Naive thymus-derived CD4-positive, alpha-beta T cell (primary cell): ENCODE measurements around the gene FIGNL2. TPM values are rescaled to one million over a fixed set of nuclear protein-coding genes. Genes with fewer than 3 reads are reported as not detected.
A peak's percentile ranks its signal among the peaks of the same experiment; 100 is the strongest.

ENCODE experiments used
- ATAC-seq: fragments of 150-1000 bp; cut with Tn5 transposase; 2 replicates; pipeline ENCODE4 v1.10.0; 2021; ENCODE audit warnings: mild to moderate bottlenecking, moderate library complexity
- CTCF ChIA-PET: fragments of 350-600 bp; sonication (Branson Sonifier 250); formaldehyde crosslinking; loops from one replicate; lab custom pipeline; 2021; ENCODE audit warnings: antibody characterized with exemption; lab: Charles Lee
- POLR2A ChIA-PET: fragments of 350-600 bp; sonication (Branson Sonifier 250); formaldehyde crosslinking; loops from one replicate; lab custom pipeline; 2021; ENCODE audit warnings: antibody characterized with exemption, inconsistent platforms; lab: Charles Lee
- DNase-seq, 9 donors: peaks; one replicate each; pipeline versions ENCODE4 v3.0.0 to v3.0.0-alpha.2; 2020 to 2022; ENCODE audit warnings: mixed read lengths in 1 of 9
- H3K27ac ChIP-seq: one replicate; pipeline ENCODE4 v1.7.0; 2013; ENCODE audit warnings: mild to moderate bottlenecking, low read depth, low read length, moderate library complexity
- H3K27me3 ChIP-seq, 2 donors: one replicate each; pipeline ENCODE4 v1.7.0; 2013; ENCODE audit warnings: low read length in 2 of 2, mild to moderate bottlenecking in 2 of 2, moderate library complexity in 2 of 2; ENCODE audit not compliant: control insufficient read depth in 2 of 2, insufficient read depth in 2 of 2
- H3K36me3 ChIP-seq, 3 experiments: 1 replicate in 2 of 3; 2 replicates in 1 of 3; pipeline ENCODE4 v1.7.0; 2013; ENCODE audit warnings: low read length in 3 of 3, mild to moderate bottlenecking in 3 of 3, moderate library complexity in 1 of 3; ENCODE audit not compliant: insufficient read depth in 3 of 3, control insufficient read depth in 2 of 3
- H3K4me1 ChIP-seq, 2 donors: one replicate each; pipeline ENCODE4 v1.7.0; 2013; ENCODE audit warnings: low read length in 2 of 2, mild to moderate bottlenecking in 2 of 2, moderate library complexity in 1 of 2; ENCODE audit not compliant: control insufficient read depth in 2 of 2, insufficient read depth in 2 of 2
- H3K4me3 ChIP-seq: 2 replicates; pipeline ENCODE4 v1.7.0; 2013; ENCODE audit warnings: mild to moderate bottlenecking, low read length
- H3K9me3 ChIP-seq, 3 experiments: 1 replicate in 2 of 3; 2 replicates in 1 of 3; pipeline ENCODE4 v1.7.0; 2013; ENCODE audit warnings: low read length in 3 of 3; ENCODE audit not compliant: control insufficient read depth in 2 of 3
- H3K27ac Mint-ChIP-seq, 9 donors: one replicate each; pipeline ENCODE4 v1.8.0; 2020 to 2022; ENCODE audit warnings: mixed read lengths in 9 of 9, mild to moderate bottlenecking in 8 of 9, moderate library complexity in 5 of 9, inconsistent platforms in 2 of 9
- H3K27me3 Mint-ChIP-seq, 5 donors: one replicate each; pipeline ENCODE4 v1.8.0; 2021 to 2022; ENCODE audit warnings: mixed read lengths in 5 of 5, mild to moderate bottlenecking in 1 of 5
- H3K36me3 Mint-ChIP-seq, 5 donors: one replicate each; pipeline ENCODE4 v1.8.0; 2020 to 2022; ENCODE audit warnings: mixed read lengths in 5 of 5, mild to moderate bottlenecking in 3 of 5, inconsistent platforms in 1 of 5
- H3K4me1 Mint-ChIP-seq, 7 donors: one replicate each; pipeline ENCODE4 v1.8.0; 2020 to 2022; ENCODE audit warnings: mixed read lengths in 7 of 7, mild to moderate bottlenecking in 3 of 7, inconsistent platforms in 1 of 7
- H3K4me3 Mint-ChIP-seq, 10 donors: one replicate each; pipeline ENCODE4 v1.8.0; 2020 to 2022; ENCODE audit warnings: mild to moderate bottlenecking in 10 of 10, mixed read lengths in 10 of 10, moderate library complexity in 6 of 10, inconsistent platforms in 2 of 10
- H3K9me3 Mint-ChIP-seq, 11 donors: one replicate each; pipeline ENCODE4 v1.8.0; 2020 to 2022; ENCODE audit warnings: mixed read lengths in 11 of 11, mild to moderate bottlenecking in 4 of 11, inconsistent platforms in 1 of 11, moderate library complexity in 1 of 11
- intact Hi-C, 2 donors: fragments of 100-400 bp; cut with micrococcal nuclease; formaldehyde crosslinking; loops; one replicate each; pipeline ENCODE4 v1.15.1; 2023
- polyA plus RNA-seq, 2 donors: library from polyadenylated mRNA; unstranded; fragments of 300-500 nt; fragmentation: Illumina TruSeq; gene quantifications; one replicate each; pipeline ENCODE4 v1.2.3, GENCODE V29; 2021
- total RNA-seq, 6 experiments: library from RNA in 5 of 6; stranded (reverse) in 5 of 6; gene quantifications; 1 replicate in 5 of 6; 2 replicates in 1 of 6; pipeline ENCODE4 v1.2.3 and lab custom pipeline; 2021 to 2026

Gene FIGNL2
- total and polyA plus RNA-seq, 7 experiments from 2014 or later = 0.07 to 2.1 (median 1.3) TPM; not detected in 1

DNA sequence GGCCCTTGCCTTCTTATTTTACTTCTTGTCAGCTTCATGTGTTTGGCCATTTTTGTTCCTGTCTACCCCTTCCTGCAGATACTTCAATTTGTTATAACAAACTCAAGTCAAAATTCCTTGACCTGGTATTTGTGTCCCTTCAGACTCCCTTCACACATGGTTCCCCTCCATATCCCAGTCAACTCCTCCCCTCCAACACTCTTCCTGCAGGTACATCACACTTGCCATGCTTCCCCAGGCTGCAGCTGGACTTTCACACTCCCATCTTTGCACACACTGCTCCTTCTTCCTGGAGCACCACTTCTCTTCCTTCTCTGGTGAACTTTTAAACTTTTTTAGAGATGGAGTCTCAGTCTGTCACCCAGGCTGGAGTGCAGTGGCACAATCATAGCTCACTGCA is 18.9 kb upstream of the FIGNL2 start:
- H3K27ac Mint-ChIP-seq = no peak overlapping the region
- peaks cover 54 to 73% (median 60%) of the 10 kb centered on the region in 5 donors for H3K27me3 Mint-ChIP-seq
- no peaks in the 10 kb centered on the region for H3K36me3 ChIP-seq
- no peaks in the 10 kb centered on the region for H3K4me1 ChIP-seq
- H3K36me3 Mint-ChIP-seq = no peaks in the 10 kb centered on the region
- POLR2A ChIA-PET = no interaction called here
- H3K4me3 ChIP-seq = no peak overlapping the region
- intact Hi-C loops = no loop called here
- H3K4me3 Mint-ChIP-seq = no peak overlapping the region
- no peak for ATAC-seq
- no peak overlapping the region for H3K27ac ChIP-seq
- peaks cover 6 to 28% (median 22%) of the 10 kb centered on the region in 7 donors for H3K4me1 Mint-ChIP-seq
- peaks cover 4 to 36% of the 10 kb centered on the region in 2 donors for H3K27me3 ChIP-seq
- H3K9me3 ChIP-seq = no peaks in the 10 kb centered on the region
- DNase-seq = no peak
- H3K9me3 Mint-ChIP-seq = no peaks in the 10 kb centered on the region
- CTCF ChIA-PET = no interaction called here

DNA sequence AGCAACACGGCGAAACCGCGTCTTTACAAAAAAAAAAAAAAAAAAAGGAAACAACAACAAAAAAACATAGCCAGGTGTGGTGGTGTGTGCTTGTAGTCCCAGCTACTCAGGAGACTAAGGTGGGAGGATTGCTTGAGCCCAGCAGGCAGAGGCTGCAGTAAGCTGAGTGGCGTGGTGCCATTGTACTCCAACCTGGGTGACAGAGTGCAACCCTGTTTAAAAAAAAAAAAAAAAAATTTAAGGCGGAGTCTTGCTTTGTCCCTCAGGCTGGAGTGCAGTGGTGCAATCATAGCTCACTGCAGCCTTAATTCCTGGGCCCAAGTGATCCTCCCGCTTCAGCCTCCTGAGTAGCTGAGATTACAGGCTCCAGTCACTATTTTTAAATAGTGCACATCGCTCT is 18.2 kb upstream of the FIGNL2 start:
- Mint-ChIP-seq H3K9me3 (no peaks in the 10 kb centered on the region), H3K27me3 (peaks cover 57 to 79% (median 65%) of the 10 kb centered on the region in 5 donors), H3K36me3 (no peaks in the 10 kb centered on the region), H3K4me1 (peaks cover 6 to 28% (median 22%) of the 10 kb centered on the region in 7 donors), H3K4me3 (no peak overlapping the region), H3K27ac (no peak overlapping the region)
- intact Hi-C loops = no loop called here
- Histone ChIP-seq H3K9me3 (no peaks in the 10 kb centered on the region), H3K27me3 (peaks cover 4 to 36% of the 10 kb centered on the region in 2 donors), H3K27ac (no peak overlapping the region), H3K4me1 (no peaks in the 10 kb centered on the region), H3K36me3 (no peaks in the 10 kb centered on the region), H3K4me3 (no peak overlapping the region)
- ChIA-PET CTCF (no interaction called here), POLR2A (no interaction called here)
- DNase-seq (no peak), ATAC-seq (no peak)

DNA sequence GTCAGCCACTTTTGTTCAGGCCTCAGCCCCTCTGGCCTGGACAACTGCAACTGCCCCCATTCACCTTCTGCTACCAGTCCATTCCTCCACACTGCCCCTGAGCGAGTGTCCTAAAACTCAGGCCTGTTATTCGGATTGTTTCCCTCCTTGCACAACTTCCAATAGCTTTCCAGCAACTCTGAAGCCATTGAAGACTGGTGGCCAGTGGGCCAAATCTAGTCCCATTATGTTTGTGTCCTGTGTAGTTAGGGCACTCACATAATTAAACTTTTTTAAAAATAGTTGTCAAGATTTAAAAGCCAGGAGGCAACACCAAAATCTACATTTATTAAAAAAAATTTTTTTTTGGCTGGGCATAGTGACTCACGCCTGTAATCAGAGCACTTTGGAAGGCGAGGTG is 17.8 kb upstream of the FIGNL2 start:
- Mint-ChIP-seq H3K27me3 (peaks cover 53 to 79% (median 68%) of the 10 kb centered on the region in 5 donors), H3K27ac (peak overlapping the region in 1 of 9 donors; percentile 14), H3K36me3 (no peaks in the 10 kb centered on the region), H3K4me1 (peaks cover 6 to 28% (median 22%) of the 10 kb centered on the region in 7 donors), H3K4me3 (no peak overlapping the region), H3K9me3 (no peaks in the 10 kb centered on the region)
- intact Hi-C loops = no loop called here
- Histone ChIP-seq H3K4me1 (no peaks in the 10 kb centered on the region), H3K36me3 (no peaks in the 10 kb centered on the region), H3K27ac (no peak overlapping the region), H3K27me3 (peaks cover 4 to 36% of the 10 kb centered on the region in 2 donors), H3K4me3 (no peak overlapping the region), H3K9me3 (no peaks in the 10 kb centered on the region)
- DNase-seq = no peak
- ChIA-PET POLR2A (no interaction called here), CTCF (no interaction called here)
- ATAC-seq = no peak

DNA sequence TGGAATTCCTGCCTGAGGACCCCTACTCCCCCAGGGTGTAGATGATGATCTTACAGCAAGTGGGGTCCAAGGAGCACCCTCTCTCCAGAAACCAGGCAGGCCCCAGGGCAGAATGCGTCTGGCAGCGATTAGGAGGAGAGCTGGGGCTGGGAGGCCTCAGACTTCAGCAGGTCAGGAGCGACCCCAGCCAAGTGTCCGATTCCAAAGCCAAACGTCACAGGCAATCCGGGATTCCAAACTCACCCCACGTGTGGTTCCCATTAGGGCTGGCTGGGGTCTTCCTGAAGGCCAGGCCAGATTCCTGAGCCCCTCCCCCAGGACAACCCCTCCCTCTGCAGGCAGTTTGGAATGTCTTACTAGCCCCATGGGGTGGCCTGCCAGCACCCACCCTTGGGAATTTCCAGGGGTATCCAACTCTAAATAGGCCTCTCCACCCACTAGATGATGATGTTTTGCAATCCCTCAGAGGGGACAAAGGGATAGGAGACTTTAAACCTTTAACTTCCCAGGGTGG is 17.3 kb upstream of the FIGNL2 start:
- ATAC-seq (no peak), DNase-seq (no peak)
- H3K9me3 Mint-ChIP-seq = no peaks in the 10 kb centered on the region
- Histone ChIP-seq H3K4me1 (no peaks in the 10 kb centered on the region), H3K9me3 (no peaks in the 10 kb centered on the region), H3K27ac (no peak overlapping the region), H3K36me3 (no peaks in the 10 kb centered on the region), H3K27me3 (peaks cover 4 to 36% of the 10 kb centered on the region in 2 donors), H3K4me3 (no peak overlapping the region)
- ChIA-PET CTCF (no interaction called here), POLR2A (no interaction called here)
- peak overlapping the region in 1 of 9 donors; percentile 14 for H3K27ac Mint-ChIP-seq
- peaks cover 48 to 76% (median 70%) of the 10 kb centered on the region in 5 donors for H3K27me3 Mint-ChIP-seq
- intact Hi-C loops = no loop called here
- no peaks in the 10 kb centered on the region for H3K36me3 Mint-ChIP-seq
- H3K4me3 Mint-ChIP-seq = no peak overlapping the region
- H3K4me1 Mint-ChIP-seq = peaks cover 6 to 28% (median 20%) of the 10 kb centered on the region in 7 donors

DNA sequence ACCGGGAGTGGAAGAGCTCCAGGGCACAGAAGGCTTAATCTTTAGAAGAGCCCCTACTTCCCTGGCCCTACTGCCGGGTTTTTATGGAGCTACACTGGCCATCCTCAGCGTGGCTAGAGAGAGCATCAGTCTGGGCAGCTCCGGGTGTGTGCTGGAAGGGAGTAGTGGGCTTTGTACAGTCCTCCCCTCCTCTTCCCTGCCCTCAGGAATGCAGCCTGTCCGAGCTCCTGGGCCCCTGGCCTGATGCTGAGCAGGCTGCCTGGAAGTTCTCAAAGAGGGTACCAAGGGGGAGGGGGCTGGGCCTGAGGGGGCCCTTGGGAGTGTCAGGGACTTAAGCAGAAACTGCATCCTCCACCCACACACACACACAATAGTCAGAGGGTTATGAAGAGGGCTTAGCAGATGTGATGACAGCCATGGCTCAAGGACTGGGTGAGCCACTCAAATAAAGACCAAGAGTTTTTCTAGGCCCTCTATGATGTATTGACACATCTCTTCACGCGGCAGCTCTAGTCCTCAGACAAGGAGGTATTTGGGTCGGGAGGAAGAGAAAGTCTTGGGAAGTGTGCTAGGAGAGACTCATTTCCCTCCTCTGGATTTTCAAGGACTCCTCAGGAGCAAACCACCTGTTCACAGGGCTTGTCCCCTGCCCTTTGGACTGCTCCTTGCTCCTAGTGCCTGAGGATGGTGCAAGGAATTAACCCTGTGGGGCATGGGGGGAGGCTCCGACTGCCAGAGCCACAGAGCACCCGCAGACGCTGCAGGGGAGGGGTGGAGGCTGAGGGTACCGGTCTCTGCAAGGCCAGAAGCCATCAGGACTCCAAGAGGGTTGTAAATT is 16.5 kb upstream of the FIGNL2 start:
- Mint-ChIP-seq H3K4me1 (peaks cover 4 to 22% (median 15%) of the 10 kb centered on the region in 7 donors), H3K27me3 (peaks cover 40 to 68% (median 66%) of the 10 kb centered on the region in 5 donors), H3K4me3 (peak overlapping the region in 8 of 10 donors; percentile 32 to 75 (median 54)), H3K9me3 (no peaks in the 10 kb centered on the region), H3K27ac (no peak overlapping the region), H3K36me3 (no peaks in the 10 kb centered on the region)
- Histone ChIP-seq H3K4me3 (no peak overlapping the region), H3K9me3 (no peaks in the 10 kb centered on the region), H3K27me3 (peaks cover 4 to 36% of the 10 kb centered on the region in 2 donors), H3K4me1 (no peaks in the 10 kb centered on the region), H3K27ac (no peak overlapping the region), H3K36me3 (no peaks in the 10 kb centered on the region)
- CTCF ChIA-PET = no interaction called here
- intact Hi-C loops = no loop called here
- no peak for DNase-seq
- no peak for ATAC-seq
- POLR2A ChIA-PET = interaction anchor here (0.5 kb wide), 1 partner anchor 540 kb away, joined by 3 read pairs; no protein-coding TSS in a partner anchor

DNA sequence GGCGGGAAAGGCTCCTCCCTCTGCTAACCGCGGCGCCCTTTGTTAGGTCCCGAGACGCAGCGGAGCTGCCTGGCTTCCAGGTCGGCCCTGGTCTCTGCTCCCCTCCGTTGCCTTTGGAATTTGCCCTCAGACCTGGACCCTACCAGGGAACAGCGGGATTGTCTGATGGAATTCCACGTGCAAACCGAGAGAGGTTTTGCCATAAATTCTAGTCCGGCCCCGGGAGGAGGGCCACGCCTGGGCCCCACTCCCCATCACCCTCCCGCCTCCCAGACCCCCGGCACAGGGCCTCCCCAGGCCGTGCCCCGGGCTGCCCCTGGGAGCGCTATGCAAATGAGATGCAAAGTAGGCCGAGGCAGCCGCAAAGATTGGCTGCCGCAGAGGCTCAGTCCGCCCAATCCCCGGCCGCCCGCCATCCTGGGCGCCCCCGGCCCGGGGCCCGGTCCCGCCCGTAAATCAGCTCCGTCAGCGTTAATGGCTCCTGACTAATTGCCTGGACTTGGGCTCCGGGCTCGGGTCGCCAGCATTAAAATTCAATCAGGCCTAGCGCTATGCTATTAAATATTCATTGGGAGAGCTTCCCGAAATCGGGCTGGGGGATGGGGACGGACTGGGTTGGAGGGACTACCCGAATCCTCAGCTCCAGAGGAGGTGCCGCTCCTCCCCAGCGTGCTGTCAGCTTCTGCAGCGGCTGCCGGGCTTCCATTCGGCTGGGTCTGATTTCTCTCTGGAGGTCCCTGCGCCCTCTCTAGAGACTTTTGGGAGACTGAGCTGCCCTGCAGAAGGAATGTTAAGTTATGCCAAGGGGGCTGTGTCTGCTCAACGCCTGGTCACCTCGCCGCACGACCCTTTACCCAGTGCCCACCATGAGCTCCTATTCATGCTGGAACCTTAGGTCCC is 15.7 kb upstream of the FIGNL2 start:
- H3K27ac ChIP-seq = no peak overlapping the region
- Mint-ChIP-seq H3K27me3 (peaks cover 44 to 63% (median 60%) of the 10 kb centered on the region in 5 donors), H3K27ac (no peak overlapping the region), H3K36me3 (no peaks in the 10 kb centered on the region), H3K4me1 (peaks cover 2 to 20% (median 12%) of the 10 kb centered on the region in 7 donors), H3K4me3 (peak overlapping the region in 9 of 10 donors; percentile 41 to 75 (median 56)), H3K9me3 (no peaks in the 10 kb centered on the region)
- H3K27me3 ChIP-seq = peaks cover 4 to 32% of the 10 kb centered on the region in 2 donors
- H3K4me3 ChIP-seq = peak overlapping the region; percentile 39
- ATAC-seq (peak; percentile 78), DNase-seq (peak in 2 of 9 donors; percentile 13 to 25)
- H3K4me1 ChIP-seq = no peaks in the 10 kb centered on the region
- no peaks in the 10 kb centered on the region for H3K9me3 ChIP-seq
- H3K36me3 ChIP-seq = no peaks in the 10 kb centered on the region
- ChIA-PET POLR2A (interaction anchor here (0.5 to 1.1 kb wide), 2 partner anchors 10 to 540 kb away, joined by 3 to 4 read pairs; no protein-coding TSS in a partner anchor), CTCF (no interaction called here)
- intact Hi-C loops = no loop called here
